HG02885 (cell line): ENCODE measurements around the gene RLN3.
A peak's percentile ranks its signal among the peaks of the same experiment; 100 is the strongest.

Source experiments
- ATAC-seq: cut with Tn5 transposase; IDR thresholded peaks from one replicate; pipeline ENCODE4 v1.9.1; 2021; ENCODE audit warnings: mild to moderate bottlenecking; ENCODE audit not compliant: unreplicated experiment, poor library complexity

RLN3 gene

DNA sequence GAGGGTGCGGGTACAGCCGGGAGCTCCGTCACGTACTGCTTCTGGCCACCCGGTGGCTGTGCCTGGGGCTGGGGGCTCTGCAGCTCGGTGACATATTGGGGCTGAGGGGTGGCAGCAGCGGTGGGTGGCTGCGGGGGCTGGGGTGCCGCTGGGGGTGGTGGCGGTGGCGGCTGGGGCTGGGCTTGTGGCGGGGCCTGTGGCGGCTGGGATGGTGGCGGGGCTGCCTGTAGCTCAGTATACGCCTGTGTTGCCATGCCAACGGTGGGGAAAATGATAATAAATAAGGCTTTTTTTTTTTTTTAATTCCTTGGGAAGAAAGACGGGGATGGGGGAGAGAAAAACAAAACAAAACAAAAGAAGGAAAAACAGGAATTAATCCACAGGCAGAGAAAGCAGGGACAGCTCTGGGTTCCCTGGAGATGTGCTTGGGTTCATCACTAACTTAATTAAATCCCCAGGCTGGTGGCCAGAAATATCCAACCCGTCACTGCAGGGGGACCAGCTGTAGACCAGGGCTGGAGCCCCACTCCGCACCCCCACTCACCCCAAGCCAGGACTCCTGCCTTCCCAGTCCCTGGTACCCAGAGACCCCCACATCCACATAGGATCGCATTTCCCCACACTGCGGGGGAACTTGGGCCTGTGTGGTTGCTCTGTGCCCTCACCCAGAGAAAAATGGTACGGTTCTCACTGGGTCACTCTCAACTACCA is 34.2 kb upstream of the RLN3 start:
- ATAC-seq, result no peak

DNA sequence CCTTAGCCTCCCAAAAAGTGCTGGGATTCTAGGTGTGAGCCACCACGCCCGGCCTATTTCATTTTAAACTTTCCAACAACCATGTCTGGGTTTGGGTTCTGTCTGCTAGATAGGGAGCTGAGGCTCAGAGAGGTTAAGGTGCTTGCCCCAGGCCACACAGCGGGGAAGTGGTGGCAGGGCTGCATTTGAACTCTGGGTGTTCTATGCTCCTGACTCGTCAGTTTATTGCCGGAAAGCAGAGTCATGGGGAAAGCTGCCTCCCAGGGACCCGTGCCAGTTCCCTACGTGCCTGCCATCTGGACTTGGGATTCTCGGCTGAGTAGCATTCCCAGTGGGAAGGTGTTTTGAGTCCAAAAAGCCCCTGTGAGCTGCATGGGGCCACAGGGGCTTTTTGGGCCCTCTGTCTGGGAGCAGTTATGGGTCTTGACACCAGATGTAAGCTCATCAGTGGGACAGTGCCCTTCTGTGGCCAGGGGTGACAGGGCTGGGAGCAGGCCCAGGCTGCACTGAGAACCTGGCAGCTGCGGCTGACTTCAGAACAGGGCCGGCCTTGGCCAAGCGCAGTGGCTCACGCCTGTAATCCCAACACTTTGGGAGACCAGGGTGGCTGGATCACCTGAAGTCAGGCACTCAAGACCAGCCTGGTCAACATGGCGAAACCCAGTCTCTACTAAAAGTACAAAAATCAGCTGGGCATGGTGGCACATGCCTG is 32.8 kb upstream of the RLN3 start:
- no peak for ATAC-seq

DNA sequence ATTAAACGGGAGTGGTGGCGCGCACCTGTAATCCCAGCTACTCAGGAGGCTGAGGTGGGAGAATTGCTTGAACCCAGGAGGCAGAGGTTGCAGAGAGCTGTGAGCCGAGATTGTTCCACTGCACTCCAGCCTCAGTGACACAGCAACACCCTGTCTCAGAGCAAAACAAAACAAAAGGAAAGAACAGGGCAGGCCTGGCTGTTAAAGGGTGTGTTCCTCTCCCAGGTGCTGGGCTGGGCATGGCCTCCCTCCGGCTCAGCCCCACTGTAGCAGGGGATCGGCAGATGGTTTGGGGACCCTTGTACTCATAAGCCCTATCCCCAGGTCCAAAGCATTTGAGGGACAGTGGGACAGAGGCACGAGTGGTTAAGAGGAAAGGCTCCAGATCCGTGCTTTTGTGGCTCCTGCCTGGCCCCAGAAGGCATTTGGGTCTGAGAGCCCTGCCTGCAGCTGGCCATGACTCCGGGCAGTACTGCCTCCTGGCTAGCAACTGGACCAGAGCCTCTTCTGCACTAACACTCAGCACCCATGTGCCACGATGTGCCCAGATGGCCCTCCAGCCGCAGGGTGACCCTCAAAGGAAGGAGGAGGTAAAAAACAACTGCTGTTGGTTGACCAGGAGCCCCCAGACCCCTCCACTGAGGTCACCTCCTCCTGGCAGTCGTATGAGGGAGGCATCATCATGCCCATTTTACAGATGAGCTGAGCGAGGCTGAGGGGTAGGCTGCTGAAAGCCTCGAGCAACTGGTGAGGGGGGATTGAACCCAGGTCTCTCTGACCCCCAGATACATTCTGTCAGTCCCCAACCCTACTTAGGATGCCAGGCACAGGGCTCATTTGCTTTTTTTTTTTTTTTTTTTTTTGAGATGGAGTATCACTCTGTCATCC is 31.8 kb upstream of the RLN3 start:
- no peak for ATAC-seq

DNA sequence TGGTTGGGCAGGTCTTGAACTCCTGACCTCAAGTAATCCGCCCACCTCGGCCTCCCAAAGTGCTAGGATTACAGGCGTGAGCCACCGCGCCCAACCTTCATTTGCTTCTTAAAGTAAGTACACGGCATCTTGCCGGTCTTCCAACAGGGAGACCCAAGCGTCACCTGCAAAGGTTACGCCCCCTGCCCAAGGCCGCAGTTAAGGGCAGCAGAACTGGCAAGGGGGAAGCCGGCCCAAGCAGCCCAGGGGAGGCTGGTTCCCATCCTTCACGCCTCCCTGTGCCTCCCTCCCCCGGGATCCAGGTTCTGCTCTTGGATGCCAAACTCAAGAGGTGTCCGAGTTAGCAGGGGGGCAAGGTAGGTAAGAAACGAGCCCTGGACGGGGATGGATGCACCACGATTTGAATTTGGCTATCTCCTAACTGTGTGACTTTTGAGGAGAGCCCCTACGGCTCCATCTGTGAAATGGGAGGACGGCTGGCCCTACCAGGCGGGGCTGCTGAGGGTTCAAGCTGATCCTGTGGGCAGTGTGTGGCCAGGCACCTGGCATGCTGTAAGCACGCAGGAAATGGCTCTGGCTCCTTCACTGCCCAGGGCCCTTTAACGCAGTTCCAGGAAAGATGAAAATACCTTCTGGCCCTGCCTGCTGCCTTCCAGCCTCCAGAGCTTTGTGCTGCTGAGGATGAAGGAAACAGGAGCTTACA is 30.9 kb upstream of the RLN3 start:
- no peak for ATAC-seq

- ATAC-seq, result no peak
Measured at GRCh38 chr19:13997631-13997962, 30.4 kb upstream of the RLN3 start.

GRCh38 chr19:13998426-13998825 is 29.5 kb upstream of the RLN3 start:
- no peak for ATAC-seq

GRCh38 chr19:13999085-13999484 is 28.9 kb upstream of the RLN3 start:
- no peak for ATAC-seq

DNA sequence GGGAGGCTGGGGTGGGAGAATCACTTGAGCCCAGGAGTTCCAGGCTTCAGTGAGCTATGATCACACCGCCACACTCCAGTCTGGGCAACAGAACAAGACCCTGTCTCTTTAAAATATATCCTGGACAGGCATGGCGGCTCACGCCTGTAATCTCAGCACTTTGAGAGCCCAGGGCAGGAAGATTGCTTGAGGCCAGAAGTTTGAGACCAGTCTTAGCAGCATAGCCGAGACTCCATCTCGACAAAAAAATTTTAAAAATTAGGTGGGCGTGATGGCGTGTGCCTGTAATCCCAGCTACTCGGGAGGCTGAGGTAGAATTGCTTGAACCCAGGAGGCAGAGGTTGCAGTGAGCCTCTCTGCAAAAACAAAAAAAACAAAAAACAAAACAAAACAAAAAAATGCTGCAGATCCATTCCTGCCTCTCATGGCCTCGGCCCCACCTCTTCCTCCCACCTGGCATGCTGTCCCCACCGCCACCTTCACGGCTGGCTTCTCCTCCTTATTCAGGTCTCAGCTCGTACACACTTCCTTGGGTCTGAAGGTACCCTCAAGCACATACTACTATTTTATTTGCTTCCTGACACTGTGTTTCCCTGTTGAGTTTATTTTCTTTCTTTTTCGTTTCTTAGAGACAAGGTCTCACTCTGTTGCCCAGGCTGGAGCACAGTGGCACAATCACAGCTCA is 27.1 kb upstream of the RLN3 start:
- ATAC-seq, result no peak

DNA sequence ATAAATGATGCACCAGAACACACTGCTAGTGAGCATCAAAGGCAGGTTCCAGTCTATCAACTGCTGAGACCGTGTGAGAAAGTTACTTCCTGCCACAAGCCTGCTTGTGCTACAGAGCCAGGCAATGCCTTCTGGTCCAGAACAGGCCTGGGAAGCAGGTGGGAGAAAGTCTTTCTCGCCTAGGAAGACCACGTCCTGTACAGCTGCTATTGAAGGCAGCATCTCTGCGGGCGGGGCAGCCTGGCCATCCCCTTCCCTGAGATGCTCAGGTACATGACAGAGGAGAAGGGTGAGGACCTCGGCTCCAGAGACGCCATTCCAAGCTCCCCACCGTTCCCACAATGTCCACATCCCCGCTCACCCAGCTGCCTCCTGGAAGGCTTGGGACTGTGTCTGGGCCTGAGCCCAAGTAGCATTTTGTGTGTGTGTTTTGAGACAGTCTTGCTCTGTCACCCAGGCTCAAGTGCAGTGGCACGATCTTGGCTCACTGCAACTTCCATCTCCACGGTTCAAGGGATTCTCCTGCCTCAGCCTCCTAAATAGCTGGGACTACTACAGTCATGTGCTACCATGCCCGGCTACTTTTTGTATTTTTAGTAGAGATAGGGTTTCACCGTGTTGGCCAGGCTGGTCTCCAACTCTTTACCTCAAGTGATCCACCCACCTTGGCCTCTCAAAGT is 25.2 kb upstream of the RLN3 start:
- no peak for ATAC-seq

DNA sequence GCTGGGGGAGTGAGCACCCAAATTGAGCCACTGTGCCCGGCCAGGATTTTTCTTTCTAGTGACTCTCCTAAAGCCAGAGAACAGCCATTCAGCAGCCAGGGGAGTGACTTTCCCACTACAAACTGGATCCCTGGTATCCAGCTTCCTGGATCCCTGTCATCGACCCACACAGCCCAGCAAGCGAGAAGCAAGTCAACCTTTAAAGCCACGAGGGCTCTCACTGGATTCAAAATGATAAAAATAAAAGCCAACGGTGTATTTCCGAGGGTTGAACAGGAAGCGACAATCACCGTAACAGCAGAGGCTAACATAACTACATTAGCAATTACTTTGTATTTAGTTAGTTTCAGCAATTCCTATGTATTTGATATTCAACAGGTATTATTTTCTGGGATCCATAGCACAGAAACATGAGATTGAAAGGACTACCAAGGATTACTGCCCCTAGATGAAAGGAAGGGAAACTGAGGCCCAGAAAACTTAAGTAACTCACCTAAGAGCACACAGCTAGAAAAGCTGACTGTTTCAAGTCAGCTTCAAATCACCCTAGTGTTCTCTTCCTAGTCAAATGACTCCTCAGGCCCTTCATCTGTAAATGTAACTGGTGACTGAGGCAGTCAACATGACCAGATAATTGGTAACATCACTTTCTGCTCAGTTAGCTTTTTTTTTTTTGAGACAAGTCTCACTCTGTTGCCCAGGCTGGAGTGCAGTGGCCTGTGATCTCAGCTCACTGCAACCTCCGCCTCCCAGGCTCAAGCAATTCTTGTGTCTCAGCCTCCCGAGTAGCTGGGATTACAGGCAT is 24.5 kb upstream of the RLN3 start:
- no peak for ATAC-seq

DNA sequence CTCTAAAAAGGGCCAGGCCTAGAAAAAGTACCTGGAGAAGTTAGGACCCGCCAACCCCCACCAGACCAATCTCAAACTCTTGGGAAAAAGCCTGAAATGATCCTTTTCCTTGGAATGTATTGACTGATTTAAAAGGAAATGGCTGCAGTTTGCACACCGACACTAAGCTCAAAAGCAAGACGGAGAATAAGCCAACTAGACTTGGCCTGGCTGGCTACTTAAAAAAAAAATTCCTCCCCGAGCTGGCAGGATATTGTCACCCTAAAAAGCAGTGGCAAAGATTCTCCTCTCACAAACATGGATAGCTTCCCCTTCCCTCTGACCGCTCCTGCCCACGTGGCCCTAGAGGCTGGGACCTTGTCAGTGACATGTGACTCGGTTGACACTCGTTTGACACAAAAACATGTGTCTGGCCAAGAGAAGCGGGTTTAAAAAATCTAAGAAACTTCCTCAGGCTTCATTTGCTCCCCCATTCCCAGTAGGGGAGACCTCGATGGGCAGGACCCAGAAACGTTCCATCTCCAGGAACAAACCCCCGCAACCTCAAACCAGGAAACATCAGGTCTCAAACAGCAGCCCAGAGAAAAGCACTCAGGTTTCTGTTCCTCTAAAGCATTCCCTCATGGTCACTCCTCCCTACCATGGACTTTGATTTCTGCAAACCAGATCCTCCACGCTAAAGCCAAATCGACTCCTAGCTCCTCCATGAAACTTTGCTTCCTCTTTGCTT is 23.2 kb upstream of the RLN3 start:
- no peak for ATAC-seq

GRCh38 chr19:14005349-14006084 is 22.4 kb upstream of the RLN3 start:
- peak; percentile 51 for ATAC-seq

GRCh38 chr19:14006085-14006765 is 21.7 kb upstream of the RLN3 start, which contains the start of gene RFX1:
Gene RFX1 (minus strand): TSS chr19:14006320. CDS start chr19:13993843, 12,477 bp downstream.
- ATAC-seq, result peak; percentile 74

DNA sequence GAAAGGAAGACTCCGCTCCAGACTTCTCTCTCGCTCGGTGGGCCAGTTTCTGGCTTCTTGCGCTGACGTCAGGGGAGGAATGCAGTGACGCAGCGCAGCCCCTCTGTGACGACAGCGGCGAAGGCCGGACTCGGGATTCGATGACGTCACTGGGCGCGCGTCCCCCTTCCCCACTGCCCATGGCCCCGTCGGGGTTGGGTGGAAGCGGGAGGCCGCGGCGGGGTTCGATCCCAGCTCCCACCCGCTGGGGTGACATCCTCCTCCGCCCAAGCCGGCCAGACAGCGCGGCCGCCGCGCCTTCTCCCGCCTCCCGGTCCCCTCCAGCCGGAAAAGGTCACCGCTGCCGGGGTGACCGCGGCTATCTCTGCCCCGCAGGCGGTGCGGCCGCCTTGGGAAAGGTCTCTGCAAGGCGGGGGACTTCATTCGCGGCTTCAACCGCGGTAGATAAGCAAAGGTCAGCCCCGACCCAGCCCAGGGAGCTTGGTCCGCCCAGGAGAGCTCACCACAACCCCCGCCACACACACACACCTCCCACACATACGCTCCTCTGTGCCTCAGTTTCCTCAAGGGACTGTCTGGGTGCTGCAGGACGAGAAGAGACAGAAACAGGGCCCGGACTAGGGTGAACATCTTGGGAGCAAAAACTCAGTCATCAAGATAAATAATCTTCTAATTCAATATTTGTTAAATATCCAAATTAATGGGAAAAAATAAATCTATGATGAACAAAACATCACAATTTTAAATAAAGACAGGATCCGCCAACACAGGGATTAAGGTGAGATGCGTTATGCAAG is 21.0 kb upstream of the RLN3 start:
- peak; percentile 43 for ATAC-seq

GRCh38 chr19:14012378-14012915 is 15.5 kb upstream of the RLN3 start:
- no peak for ATAC-seq
